B cell (primary cell): ENCODE data around the gene TAT. TPM values are rescaled to one million over a fixed set of nuclear protein-coding genes. Genes with fewer than 3 reads are reported as not detected.

Experiments used
- ATAC-seq: fragments of 200-7000 bp; cut with Tn5 transposase; one replicate; pipeline ENCODE4 v1.10.0; 2021; ENCODE audit warnings: low read depth, mild to moderate bottlenecking, moderate number of reproducible peaks, moderate library complexity
- CTCF ChIA-PET: fragments of 350-600 bp; sonication (Branson Sonifier 250); formaldehyde crosslinking; loops from one replicate; lab custom pipeline; 2021; ENCODE audit warnings: antibody characterized with exemption, inconsistent platforms; lab: Charles Lee
- POLR2A ChIA-PET: fragments of 350-600 bp; sonication (Branson Sonifier 250); formaldehyde crosslinking; loops from one replicate; lab custom pipeline; 2021; ENCODE audit warnings: antibody characterized with exemption; lab: Charles Lee
- DNase-seq: peaks from one replicate; pipeline ENCODE4 v3.0.0; 2013
- H2AFZ ChIP-seq: 2 replicates; pipeline ENCODE4 v1.6.1; 2012; ENCODE audit warnings: mild to moderate bottlenecking, low read depth, low read length; ENCODE audit not compliant: insufficient read depth, poor library complexity, severe bottlenecking
- H3K27ac ChIP-seq, 2 donors: 1 replicate in 1 of 2; 2 replicates in 1 of 2; pipeline ENCODE4 v1.5.1; 2012 to 2013; ENCODE audit warnings: low read length in 2 of 2, mild to moderate bottlenecking in 2 of 2, moderate library complexity in 1 of 2
- H3K27me3 ChIP-seq, 4 experiments: fragments of 200-600 bp in 1 of 4; sonication (generic) in 1 of 4; replicated peaks in 1 of 4; 1 replicate in 2 of 4; 2 replicates in 2 of 4; pipeline versions ENCODE4 v1.6.1 to v1.7.0; 2013 to 2016; ENCODE audit warnings: low read length in 3 of 4, mild to moderate bottlenecking in 2 of 4, mixed read lengths in 1 of 4, moderate library complexity in 1 of 4; ENCODE audit not compliant: insufficient read depth in 4 of 4, control insufficient read depth in 3 of 4; ENCODE audit errors: control extremely low read depth in 1 of 4
- H3K36me3 ChIP-seq, 2 experiments: replicated peaks in 1 of 2; 1 replicate in 1 of 2; 2 replicates in 1 of 2; pipeline versions ENCODE4 v1.6.1 to v1.7.1; 2013; ENCODE audit warnings: low read length in 1 of 2; ENCODE audit not compliant: insufficient read depth in 2 of 2, control insufficient read depth in 1 of 2; ENCODE audit errors: control extremely low read depth in 1 of 2, extremely low read depth in 1 of 2
- H3K4me1 ChIP-seq, 2 donors: fragments of 200-600 bp in 1 of 2; sonication (generic) in 1 of 2; 1 replicate in 1 of 2; 2 replicates in 1 of 2; pipeline versions ENCODE4 v1.5.1 to v1.6.1; 2013 to 2017; ENCODE audit warnings: low read length in 2 of 2; ENCODE audit not compliant: control insufficient read depth in 2 of 2, insufficient read depth in 2 of 2
- H3K4me2 ChIP-seq: replicated peaks from 2 replicates; pipeline ENCODE3; 2012; ENCODE audit warnings: mild to moderate bottlenecking, low read depth, low read length; ENCODE audit not compliant: poor library complexity, severe bottlenecking
- H3K4me3 ChIP-seq, 5 experiments: fragments of 200-600 bp in 1 of 5; sonication (generic) in 1 of 5; 1 replicate in 3 of 5; 2 replicates in 2 of 5; pipeline versions ENCODE4 v1.5.1 to v1.7.0; 2011 to 2016; ENCODE audit warnings: low read length in 4 of 5, mild to moderate bottlenecking in 4 of 5, low read depth in 2 of 5, control low read depth in 1 of 5, moderate library complexity in 1 of 5; ENCODE audit not compliant: insufficient read depth in 1 of 5; ENCODE audit errors: control extremely low read depth in 1 of 5, extremely low read depth in 1 of 5
- H3K79me2 ChIP-seq: fragments of 200-600 bp; sonication (generic); one replicate; pipeline ENCODE4 v1.6.0; 2016; ENCODE audit warnings: low read length; ENCODE audit not compliant: control insufficient read depth, insufficient read depth
- H3K9ac ChIP-seq: fragments of 200-600 bp; sonication (generic); 2 replicates; pipeline ENCODE4 v1.6.1; 2017; ENCODE audit warnings: mild to moderate bottlenecking, low read length, moderate library complexity
- H3K9me3 ChIP-seq, 3 donors: one replicate each; pipeline versions ENCODE4 v1.6.1 to v1.7.1; 2013; ENCODE audit warnings: low read length in 2 of 3; ENCODE audit not compliant: control insufficient read depth in 2 of 3, insufficient read depth in 1 of 3; ENCODE audit errors: control extremely low read depth in 1 of 3
- H4K20me1 ChIP-seq: 2 replicates; pipeline ENCODE4 v1.6.0; 2012; ENCODE audit warnings: mild to moderate bottlenecking, low read length; ENCODE audit not compliant: insufficient read depth, control insufficient read depth, poor library complexity, severe bottlenecking
- H3K27ac Mint-ChIP-seq: one replicate; pipeline ENCODE4 v1.8.0; 2021; ENCODE audit warnings: mixed read lengths
- H3K27me3 Mint-ChIP-seq: one replicate; pipeline ENCODE4 v1.8.0; 2021; ENCODE audit warnings: mixed read lengths
- H3K4me1 Mint-ChIP-seq: one replicate; pipeline ENCODE4 v1.8.0; 2021; ENCODE audit warnings: mixed read lengths
- H3K4me3 Mint-ChIP-seq: one replicate; pipeline ENCODE4 v1.8.0; 2021; ENCODE audit warnings: mixed read lengths
- H3K9me3 Mint-ChIP-seq: one replicate; pipeline ENCODE4 v1.8.0; 2022; ENCODE audit warnings: mixed read lengths; ENCODE audit not compliant: insufficient read depth
- EZH2 ChIP-seq: IDR thresholded peaks from 2 replicates; pipeline ENCODE4 v1.6.1; 2012; ENCODE audit warnings: borderline replicate concordance, low read depth, mild to moderate bottlenecking, moderate library complexity, low read length; ENCODE audit not compliant: insufficient read depth, poor library complexity, severe bottlenecking
- WGBS: methylation state at CpG from one replicate; pipeline ENCODE4 v1.1.5; 2013; ENCODE audit warnings: missing lambda C conversion rate; ENCODE audit not compliant: insufficient coverage; 5-methylcytosine and 5-hydroxymethylcytosine counted together
- intact Hi-C: fragments of 100-400 bp; cut with micrococcal nuclease; formaldehyde crosslinking; loops from one replicate; pipeline ENCODE4 v1.10.0; 2022
- polyA plus RNA-seq: library from polyadenylated mRNA; depleted of rRNA; stranded (reverse); fragments of >200 nt; gene quantifications from 2 replicates; pipeline ENCODE4 v1.2.3, GENCODE V29; 2012
- total RNA-seq, 2 donors: library from RNA; stranded (reverse); fragments of 120-200 nt in 1 of 2; gene quantifications; 1 replicate in 1 of 2; 2 replicates in 1 of 2; pipeline versions ENCODE4 v1.2.3 to v1.2.4, GENCODE V29; 2013 to 2022
- TF ChIP-seq, protein P1 (sequence below): fragments of 200-600 bp; IDR thresholded peaks from one replicate; pipeline ENCODE4 v1.8.0; 2022; ENCODE audit warnings: antibody characterized with exemption, mild to moderate bottlenecking

TAT gene
- total and polyA plus RNA-seq, 2 donors (not counting 1 experiment from before 2014, with no cell fraction given), result not detected

DNA sequence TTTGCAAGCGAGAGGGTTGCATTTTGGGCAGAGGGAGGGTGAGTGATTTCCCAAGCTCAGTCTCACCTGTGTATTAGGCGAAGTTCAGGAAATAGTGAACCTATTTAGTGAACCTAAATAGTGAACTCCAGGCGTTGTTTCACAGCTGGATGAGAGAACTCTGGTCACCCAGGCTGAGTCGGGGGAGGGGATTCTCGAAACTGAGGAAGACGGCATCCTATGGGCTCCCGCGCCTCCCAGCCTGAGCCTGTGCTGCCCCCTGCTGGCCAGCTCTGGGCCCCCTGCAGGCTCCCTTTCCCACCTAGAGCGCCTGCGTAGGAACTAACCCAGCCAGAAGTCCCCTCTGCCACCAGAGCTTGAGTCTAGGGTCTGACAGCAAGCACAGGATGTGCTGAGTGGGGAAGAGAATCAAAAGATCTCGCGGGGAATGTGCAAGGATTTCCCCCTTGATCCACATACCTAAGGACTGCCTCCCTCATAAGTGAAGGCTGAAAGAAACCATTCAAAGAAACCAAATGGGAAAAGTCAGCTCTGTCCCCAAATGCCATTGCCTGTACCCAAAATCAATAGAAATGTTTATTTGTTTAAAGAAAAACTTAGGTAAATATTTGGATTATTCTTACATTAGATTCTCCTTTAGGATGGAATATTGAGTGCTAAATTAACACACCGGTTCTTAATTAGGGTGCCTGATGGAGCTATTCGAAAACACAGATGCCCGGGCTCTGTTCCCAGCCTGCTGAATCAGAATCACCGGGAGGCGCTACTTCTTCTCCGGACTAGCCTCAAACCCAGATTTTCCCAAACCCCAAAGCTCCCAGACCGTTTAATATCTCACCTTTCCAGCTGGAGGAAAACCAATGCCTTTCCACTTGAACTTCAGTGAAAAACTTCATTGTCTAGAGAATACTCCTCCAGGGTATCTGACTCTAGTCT, 34.3 kb upstream of the TAT start:
- Histone ChIP-seq H3K4me1 (peaks cover 3 to 13% of the 10 kb centered on the region in 2 donors), H3K27me3 (peaks cover 0 to 2% (median 0%) of the 10 kb centered on the region in 4 experiments), H3K36me3 (no peaks in the 10 kb centered on the region), H4K20me1 (no peaks in the 10 kb centered on the region), H2AFZ (peak overlapping the region; percentile 44), H3K4me2 (peak overlapping the region; percentile 73), H3K4me3 (peak overlapping the region in 2 of 5 experiments; percentile 11 to 15), H3K27ac (no peak overlapping the region), H3K79me2 (no peaks in the 10 kb centered on the region), H3K9me3 (no peaks in the 10 kb centered on the region), H3K9ac (no peak overlapping the region)
- 21% methylated on average over 15 of the region's 19 CpGs for WGBS
- no peaks in the 10 kb centered on the region for H3K27me3 Mint-ChIP-seq
- H3K27ac Mint-ChIP-seq, result no peak overlapping the region
- CTCF ChIA-PET, result interaction anchor here (0.6 to 5.7 kb wide), 66 partner anchors 9 to 362 kb away, joined by 3 to 243 read pairs (median 6); partner anchors contain the start of genes TAT and ZNF23
- peak overlapping the region; percentile 70 for H3K4me3 Mint-ChIP-seq
- TF ChIP-seq EZH2, result no peak
- TF ChIP-seq, protein P1, sequence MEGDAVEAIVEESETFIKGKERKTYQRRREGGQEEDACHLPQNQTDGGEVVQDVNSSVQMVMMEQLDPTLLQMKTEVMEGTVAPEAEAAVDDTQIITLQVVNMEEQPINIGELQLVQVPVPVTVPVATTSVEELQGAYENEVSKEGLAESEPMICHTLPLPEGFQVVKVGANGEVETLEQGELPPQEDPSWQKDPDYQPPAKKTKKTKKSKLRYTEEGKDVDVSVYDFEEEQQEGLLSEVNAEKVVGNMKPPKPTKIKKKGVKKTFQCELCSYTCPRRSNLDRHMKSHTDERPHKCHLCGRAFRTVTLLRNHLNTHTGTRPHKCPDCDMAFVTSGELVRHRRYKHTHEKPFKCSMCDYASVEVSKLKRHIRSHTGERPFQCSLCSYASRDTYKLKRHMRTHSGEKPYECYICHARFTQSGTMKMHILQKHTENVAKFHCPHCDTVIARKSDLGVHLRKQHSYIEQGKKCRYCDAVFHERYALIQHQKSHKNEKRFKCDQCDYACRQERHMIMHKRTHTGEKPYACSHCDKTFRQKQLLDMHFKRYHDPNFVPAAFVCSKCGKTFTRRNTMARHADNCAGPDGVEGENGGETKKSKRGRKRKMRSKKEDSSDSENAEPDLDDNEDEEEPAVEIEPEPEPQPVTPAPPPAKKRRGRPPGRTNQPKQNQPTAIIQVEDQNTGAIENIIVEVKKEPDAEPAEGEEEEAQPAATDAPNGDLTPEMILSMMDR, result peak; percentile 99
- ATAC-seq, result peak; percentile 91
- H3K9me3 Mint-ChIP-seq, result no peaks in the 10 kb centered on the region
- intact Hi-C loops, result loop anchor here (1.0 kb wide), 5 partner anchors 46 to 149 kb away; partner anchors contain the start of gene ZNF23
- POLR2A ChIA-PET, result interaction anchor here (0.7 to 2.4 kb wide), 4 partner anchors 44 to 198 kb away, joined by 3 to 42 read pairs (median 4); no protein-coding TSS in a partner anchor
- DNase-seq, result peak; percentile 88
- H3K4me1 Mint-ChIP-seq, result peaks cover 21% of the 10 kb centered on the region
